GM13976 (cell line): ENCODE measurements around the gene SERPINF2.
"Not testable (repeated sequence)": the region's sequence is repeated elsewhere in the genome, so short reads cannot be mapped to it uniquely, and the experiment has no call there.

ENCODE experiments used
- DNase-seq: peaks from one replicate; pipeline ENCODE4 v3.0.0; 2012; ENCODE audit warnings: low spot score
- CTCF ChIP-seq: IDR thresholded peaks from 2 replicates; pipeline ENCODE4 v1.5.1; 2012; ENCODE audit warnings: borderline replicate concordance, mild to moderate bottlenecking; ENCODE audit not compliant: insufficient read depth; ENCODE audit errors: extremely low read depth, missing control alignments, control extremely low read depth
- in situ Hi-C: fragments of 300-500 bp; cut with MboI; formaldehyde crosslinking; loops from one replicate; pipeline ENCODE4 v1.12.0; 2022; ENCODE audit warnings: low sequenced_read_pairs, mixed read lengths, inconsistent platforms; ENCODE audit not compliant: unreplicated experiment

The SERPINF2 gene

GRCh38 chr17:1789936-1790335 is 47.3 kb downstream of the SERPINF2 start:
- no peak for TF ChIP-seq CTCF
- in situ Hi-C loops, result no loop called here
- no peak for DNase-seq

- DNase-seq, result no peak
- TF ChIP-seq CTCF, result no peak
- in situ Hi-C loops, result no loop called here
Observed at GRCh38 chr17:1792495-1793446, 50.1 kb downstream of the SERPINF2 start.

- in situ Hi-C loops, result no loop called here
- DNase-seq, result no peak
- TF ChIP-seq CTCF, result no peak
Observed at GRCh38 chr17:1793447-1793806, 50.8 kb downstream of the SERPINF2 start.

GRCh38 chr17:1796800-1797199 is 54.1 kb downstream of the SERPINF2 start:
- in situ Hi-C loops, result no loop called here
- no peak for DNase-seq
- TF ChIP-seq CTCF, result no peak

DNA sequence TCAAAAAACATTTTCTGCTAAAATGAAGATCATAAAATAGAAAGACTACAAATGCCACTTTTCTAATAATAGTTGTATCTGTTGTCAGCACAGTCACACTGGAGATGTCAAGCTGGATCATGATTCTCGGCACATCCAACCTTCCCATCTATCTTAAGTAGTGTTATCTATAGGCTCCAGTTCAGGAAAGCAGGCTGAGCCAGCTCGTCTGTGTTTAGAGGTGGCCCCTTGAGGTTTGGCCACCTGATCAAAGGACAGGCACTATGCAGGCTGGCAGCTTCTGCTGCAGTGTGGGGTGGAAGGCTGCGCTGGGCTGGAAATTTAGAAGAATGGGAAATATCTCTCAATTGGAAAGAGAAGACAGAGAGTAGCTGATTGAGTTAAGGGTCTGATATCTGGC is 54.7 kb downstream of the SERPINF2 start:
- DNase-seq, result no peak
- in situ Hi-C loops, result no loop called here
- no peak for TF ChIP-seq CTCF

DNA sequence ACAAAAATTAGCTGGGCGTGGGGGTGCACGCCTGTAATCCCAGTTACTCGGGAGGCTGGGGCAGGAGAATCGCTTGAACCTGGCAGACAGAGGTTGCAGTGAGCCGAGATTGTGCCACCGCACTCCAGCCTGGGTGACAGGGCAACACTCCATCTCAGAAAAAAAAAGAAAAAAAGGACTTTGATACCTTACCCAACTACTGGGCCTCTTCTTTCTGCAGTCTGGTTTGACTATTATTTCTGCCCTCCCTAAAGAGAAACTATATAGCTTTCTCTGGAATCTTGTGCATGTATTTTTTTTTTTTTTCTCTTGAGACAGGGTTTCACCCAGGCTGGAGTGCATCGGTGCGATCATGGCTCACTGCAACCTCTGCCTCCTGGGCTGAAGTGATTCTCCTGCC is 55.2 kb downstream of the SERPINF2 start:
- in situ Hi-C loops, DNase-seq: not testable (repeated sequence)

DNA sequence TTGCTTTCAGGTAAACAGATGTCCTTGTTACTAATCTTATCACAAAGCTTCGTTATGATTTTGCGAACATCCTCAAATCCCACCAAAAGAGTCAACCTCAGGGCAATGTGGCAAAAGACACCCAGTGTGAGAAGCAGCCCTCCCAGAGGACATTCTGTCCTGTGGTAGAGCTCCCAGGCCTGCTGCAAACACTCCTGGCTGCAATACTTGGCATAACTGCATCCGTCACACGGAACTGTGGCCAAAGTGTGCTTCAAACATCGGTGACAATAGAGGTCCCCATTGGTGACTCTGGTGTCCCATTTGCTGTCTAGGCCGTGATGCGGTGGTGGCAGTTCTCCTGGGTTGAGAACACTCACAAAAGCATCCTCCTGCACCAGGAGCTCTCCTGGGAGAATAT is 57.6 kb downstream of the SERPINF2 start:
- in situ Hi-C loops, result no loop called here
- no peak for TF ChIP-seq CTCF
- no peak for DNase-seq
